ENCODE data around the gene CNTF. TPM values are rescaled to one million over a fixed set of nuclear protein-coding genes. Genes with fewer than 3 reads are reported as not detected.

Gene CNTF
- total RNA-seq, 1 experiment from 2014 or later = 2.9 TPM

- no peaks in the 10 kb centered on the region for H3K27me3 Mint-ChIP-seq (ENCODE audit: insufficient read depth, unreplicated experiment)
- no peak for TF ChIP-seq CTCF (IDR thresholded peaks at IDR 0.05; ENCODE audit: unreplicated experiment)
- CTCF ChIA-PET = interaction anchor here (0.6 to 9.0 kb wide), 37 partner anchors 9 to 1063 kb away, joined by 3 to 118 read pairs (median 5); no protein-coding TSS in a partner anchor
- no TSS peak for BruUV-seq (replicated peaks)
- POLR2A ChIA-PET = no interaction called here
- H3K9me3 Mint-ChIP-seq (ENCODE audit: unreplicated experiment) = no peaks in the 10 kb centered on the region
- H3K4me3 Mint-ChIP-seq (ENCODE audit: unreplicated experiment) = no peak overlapping the region
- H3K27ac Mint-ChIP-seq (ENCODE audit: low read depth, unreplicated experiment) = no peak overlapping the region
- DNase-seq (ENCODE audit: unreplicated experiment) = no peak
- intact Hi-C loops (cut with micrococcal nuclease) = loop anchor here (5.0 kb wide), 3 partner anchors 119 to 504 kb away; no protein-coding TSS in a partner anchor
- no peaks in the 10 kb centered on the region for H3K36me3 Mint-ChIP-seq (ENCODE audit: insufficient read depth, unreplicated experiment)
- H3K4me1 Mint-ChIP-seq (ENCODE audit: insufficient read depth, unreplicated experiment) = no peaks in the 10 kb centered on the region
Measured at GRCh38 chr11:58652726-58653280, 30.3 kb downstream of the CNTF start.

GRCh38 chr11:58654079-58654907, 31.8 kb downstream of the CNTF start:
- ChIA-PET POLR2A (interaction anchor here (0.9 to 1.0 kb wide), 2 partner anchors 28 to 77 kb away, joined by 3 read pairs; no protein-coding TSS in a partner anchor), CTCF (interaction anchor here (0.5 to 9.0 kb wide), 31 partner anchors 8 to 1034 kb away, joined by 3 to 118 read pairs (median 5); partner anchors contain the start of gene LPXN)
- Mint-ChIP-seq H3K9me3 (ENCODE audit: unreplicated experiment) (no peaks in the 10 kb centered on the region), H3K27ac (ENCODE audit: low read depth, unreplicated experiment) (no peak overlapping the region), H3K4me1 (ENCODE audit: insufficient read depth, unreplicated experiment) (peaks cover 7% of the 10 kb centered on the region), H3K27me3 (ENCODE audit: insufficient read depth, unreplicated experiment) (no peaks in the 10 kb centered on the region), H3K36me3 (ENCODE audit: insufficient read depth, unreplicated experiment) (no peaks in the 10 kb centered on the region), H3K4me3 (ENCODE audit: unreplicated experiment) (no peak overlapping the region)
- DNase-seq (ENCODE audit: unreplicated experiment) = peak; percentile 80
- BruUV-seq (replicated peaks) = no TSS peak
- peak; percentile 88 for TF ChIP-seq CTCF (IDR thresholded peaks at IDR 0.05; ENCODE audit: unreplicated experiment)
- intact Hi-C loops (cut with micrococcal nuclease) = loop anchor here (1.0 to 5.0 kb wide), 8 partner anchors 21 to 503 kb away; no protein-coding TSS in a partner anchor

GRCh38 chr11:58654908-58655296, 32.4 kb downstream of the CNTF start:
- Mint-ChIP-seq H3K4me1 (ENCODE audit: insufficient read depth, unreplicated experiment) (peaks cover 13% of the 10 kb centered on the region), H3K9me3 (ENCODE audit: unreplicated experiment) (no peaks in the 10 kb centered on the region), H3K36me3 (ENCODE audit: insufficient read depth, unreplicated experiment) (no peaks in the 10 kb centered on the region), H3K4me3 (ENCODE audit: unreplicated experiment) (no peak overlapping the region), H3K27ac (ENCODE audit: low read depth, unreplicated experiment) (no peak overlapping the region), H3K27me3 (ENCODE audit: insufficient read depth, unreplicated experiment) (no peaks in the 10 kb centered on the region)
- POLR2A ChIA-PET = interaction anchor here (0.9 to 1.0 kb wide), 2 partner anchors 28 to 77 kb away, joined by 3 read pairs; no protein-coding TSS in a partner anchor
- no TSS peak for BruUV-seq (replicated peaks)
- CTCF ChIA-PET = interaction anchor here (0.5 to 9.0 kb wide), 30 partner anchors 9 to 705 kb away, joined by 3 to 118 read pairs (median 5); partner anchors contain the start of gene LPXN
- no peak for TF ChIP-seq CTCF (IDR thresholded peaks at IDR 0.05; ENCODE audit: unreplicated experiment)
- intact Hi-C loops (cut with micrococcal nuclease) = loop anchor here (1.0 to 5.0 kb wide), 8 partner anchors 20 to 502 kb away; no protein-coding TSS in a partner anchor
- DNase-seq (ENCODE audit: unreplicated experiment) = no peak

GRCh38 chr11:58656348-58656747, 33.9 kb downstream of the CNTF start:
- POLR2A ChIA-PET = no interaction called here
- CTCF ChIA-PET = interaction anchor here (0.7 to 9.0 kb wide), 8 partner anchors 18 to 502 kb away, joined by 3 to 118 read pairs (median 24); partner anchors contain the start of gene LPXN

More at GRCh38 chr11:58656348-58656747, 33.9 kb downstream of the CNTF start:
- intact Hi-C loops (cut with micrococcal nuclease) = no loop called here
- no peaks in the 10 kb centered on the region for H3K27me3 Mint-ChIP-seq (ENCODE audit: insufficient read depth, unreplicated experiment)
- no peaks in the 10 kb centered on the region for H3K9me3 Mint-ChIP-seq (ENCODE audit: unreplicated experiment)
- no peaks in the 10 kb centered on the region for H3K36me3 Mint-ChIP-seq (ENCODE audit: insufficient read depth, unreplicated experiment)
- no peak overlapping the region for H3K4me3 Mint-ChIP-seq (ENCODE audit: unreplicated experiment)
- H3K27ac Mint-ChIP-seq (ENCODE audit: low read depth, unreplicated experiment) = no peak overlapping the region
- TF ChIP-seq CTCF (IDR thresholded peaks at IDR 0.05; ENCODE audit: unreplicated experiment) = no peak
- peak; percentile 63 for DNase-seq (ENCODE audit: unreplicated experiment)
- no TSS peak for BruUV-seq (replicated peaks)
- H3K4me1 Mint-ChIP-seq (ENCODE audit: insufficient read depth, unreplicated experiment) = peaks cover 17% of the 10 kb centered on the region

All from MCF 10A (cell line).